IPS-18c (cell line): Measurements from ENCODE around the gene AARSD1.
"Not testable (repeated sequence)": the region's sequence is repeated elsewhere in the genome, so short reads cannot be mapped to it uniquely, and the experiment has no call there.

Experiments used
- H3K4me3 ChIP-seq: 2 replicates; pipeline ENCODE4 v1.7.0; 2013; ENCODE audit warnings: low read depth, mild to moderate bottlenecking, low read length, moderate library complexity; ENCODE audit not compliant: insufficient read depth
- H3K9me3 ChIP-seq: one replicate; pipeline ENCODE4 v1.6.1; 2013; ENCODE audit warnings: mild to moderate bottlenecking, low read length, moderate library complexity; ENCODE audit not compliant: control insufficient read depth, insufficient read depth

The AARSD1 gene, protein sequence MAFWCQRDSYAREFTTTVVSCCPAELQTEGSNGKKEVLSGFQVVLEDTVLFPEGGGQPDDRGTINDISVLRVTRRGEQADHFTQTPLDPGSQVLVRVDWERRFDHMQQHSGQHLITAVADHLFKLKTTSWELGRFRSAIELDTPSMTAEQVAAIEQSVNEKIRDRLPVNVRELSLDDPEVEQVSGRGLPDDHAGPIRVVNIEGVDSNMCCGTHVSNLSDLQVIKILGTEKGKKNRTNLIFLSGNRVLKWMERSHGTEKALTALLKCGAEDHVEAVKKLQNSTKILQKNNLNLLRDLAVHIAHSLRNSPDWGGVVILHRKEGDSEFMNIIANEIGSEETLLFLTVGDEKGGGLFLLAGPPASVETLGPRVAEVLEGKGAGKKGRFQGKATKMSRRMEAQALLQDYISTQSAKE

GRCh38 chr17:42964161-42964932 lies at the start of gene AARSD1:
Gene AARSD1, minus strand, starts transcription at chr17:42964454. Its CDS starts 14 bp downstream, at chr17:42964440.
- H3K9me3 ChIP-seq, result no peaks in the 10 kb centered on the region
- peak within 1 kb of the TSS; percentile 66 for H3K4me3 ChIP-seq

DNA sequence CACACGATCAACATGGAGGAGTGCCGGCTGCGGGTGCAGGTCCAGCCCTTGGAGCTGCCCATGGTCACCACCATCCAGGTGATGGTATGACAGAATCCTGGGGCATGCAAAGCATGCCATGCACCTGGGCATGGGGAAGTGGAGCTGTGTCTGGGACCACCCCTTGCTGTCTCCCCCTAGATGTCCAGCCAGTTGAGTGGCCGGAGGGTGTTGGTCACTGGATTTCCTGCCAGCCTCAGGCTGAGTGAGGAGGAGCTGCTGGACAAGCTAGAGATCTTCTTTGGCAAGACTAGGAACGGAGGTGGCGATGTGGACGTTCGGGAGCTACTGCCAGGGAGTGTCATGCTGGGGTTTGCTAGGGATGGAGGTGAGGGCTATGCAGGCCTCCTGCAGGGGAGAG lies 49.0 kb upstream of the AARSD1 start:
- Histone ChIP-seq H3K9me3 (no peaks in the 10 kb centered on the region), H3K4me3 (no peak overlapping the region)

DNA sequence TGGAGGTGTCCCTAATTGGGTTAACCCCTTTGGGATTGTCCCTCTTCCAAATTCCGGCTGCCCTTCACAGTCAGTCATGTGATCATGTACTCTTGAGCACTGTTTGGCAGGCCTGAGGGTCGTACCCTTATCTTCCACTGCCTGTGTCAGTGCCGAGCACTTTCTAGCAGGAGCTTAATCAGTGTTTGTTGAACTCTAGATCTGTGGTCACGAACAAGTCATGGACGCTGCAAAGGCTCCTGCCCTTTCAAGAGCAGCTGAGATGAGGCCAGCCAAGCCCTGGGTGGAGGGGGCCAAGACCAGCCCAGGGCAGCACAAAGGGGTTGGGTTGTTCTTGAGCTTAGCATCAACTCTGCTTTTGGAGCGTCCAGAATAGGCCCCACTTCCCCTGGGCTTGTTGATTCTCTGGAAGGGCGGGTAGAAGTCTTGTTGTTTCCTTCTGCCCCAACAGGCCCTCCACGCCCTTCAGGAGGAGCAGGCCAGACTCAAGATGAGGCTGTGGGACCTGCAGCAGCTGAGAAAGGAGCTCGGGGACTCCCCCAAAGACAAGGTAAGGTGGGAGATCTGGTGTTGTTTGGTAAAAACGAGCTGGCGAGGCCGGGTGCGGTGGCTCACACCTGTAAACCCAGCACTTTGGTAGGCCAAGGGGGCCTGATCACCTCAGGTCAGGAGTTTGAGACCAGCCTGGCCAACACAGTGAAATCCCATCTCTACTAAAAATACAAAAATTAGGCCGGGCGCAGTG lies 47.6 kb upstream of the AARSD1 start:
- Histone ChIP-seq H3K9me3 (no peaks in the 10 kb centered on the region), H3K4me3 (no peak overlapping the region)

DNA sequence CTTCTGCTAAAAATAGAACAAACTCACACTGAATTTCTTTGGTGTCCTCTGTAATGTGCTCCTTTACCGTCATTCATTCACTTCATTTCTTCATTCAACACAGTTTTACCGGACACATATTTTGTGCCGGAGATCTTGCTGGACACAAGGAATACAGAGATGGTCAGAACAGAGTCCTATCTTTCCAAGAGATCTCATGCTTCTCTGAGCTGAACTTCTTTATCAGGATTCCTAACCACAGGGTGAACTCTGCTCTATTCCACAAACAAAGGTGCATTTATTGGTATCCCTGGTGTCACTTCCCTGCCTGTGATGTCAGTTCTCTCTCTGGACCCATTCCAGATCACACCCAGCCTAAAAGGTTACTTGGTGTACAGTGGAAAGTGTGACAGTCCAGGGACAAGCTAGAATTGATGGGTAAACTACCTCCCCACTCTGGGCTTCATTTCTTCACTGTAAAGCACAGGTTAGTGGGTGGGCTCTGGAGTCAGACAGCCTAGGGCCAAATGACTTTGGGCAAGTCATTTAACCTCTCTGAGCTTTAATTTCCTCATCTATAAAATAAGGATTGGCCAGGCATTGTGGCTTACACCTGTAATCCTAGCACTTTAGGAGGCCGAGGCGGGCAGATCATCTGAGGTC lies 46.5 kb upstream of the AARSD1 start:
- Histone ChIP-seq H3K4me3 (no peak overlapping the region), H3K9me3 (no peaks in the 10 kb centered on the region)

- Histone ChIP-seq H3K4me3 (peak within 1 kb of the TSS; percentile 42), H3K9me3 (no peaks in the 10 kb centered on the region)
Measured at GRCh38 chr17:43006639-43007551, 42.6 kb upstream of the AARSD1 start, which contains the start of gene IFI35. Gene IFI35, plus strand, starts transcription at chr17:43006784. Its CDS starts 164 bp downstream, at chr17:43006948.

DNA sequence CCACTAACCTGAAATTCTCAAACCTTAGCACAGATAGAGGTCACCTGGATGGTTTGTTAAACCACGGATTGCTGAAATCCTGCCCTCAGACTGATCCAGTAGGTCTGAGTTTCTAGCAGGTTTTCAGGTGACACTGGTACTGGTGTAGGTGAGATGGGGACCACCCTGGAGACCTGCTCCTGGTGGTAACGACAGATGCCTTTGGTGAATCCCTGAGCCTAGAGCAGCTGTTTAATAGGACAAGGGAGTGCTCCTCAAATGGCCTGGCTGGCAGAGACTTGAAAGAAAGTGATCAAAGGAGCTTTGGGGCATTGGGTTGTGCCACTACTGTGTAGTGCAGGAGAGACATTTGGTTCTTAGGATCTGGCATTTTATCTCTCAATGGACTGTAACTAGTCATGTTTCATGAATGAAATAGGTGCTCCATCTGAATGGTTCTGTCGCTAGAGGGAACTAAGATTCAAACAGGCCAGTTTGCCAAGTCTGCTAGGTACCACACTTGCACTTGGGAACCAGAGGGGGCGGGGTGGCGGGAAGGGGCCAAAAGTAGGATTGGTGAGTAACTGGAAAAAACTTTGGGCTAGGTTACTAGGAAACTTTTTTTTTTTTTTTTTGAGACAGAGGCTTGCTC lies 39.4 kb upstream of the AARSD1 start:
- Histone ChIP-seq H3K9me3 (peaks cover 2% of the 10 kb centered on the region), H3K4me3 (no peak overlapping the region)

GRCh38 chr17:43000894-43001293 lies 36.6 kb upstream of the AARSD1 start:
- not testable (repeated sequence) for H3K4me3 ChIP-seq, H3K9me3 ChIP-seq

DNA sequence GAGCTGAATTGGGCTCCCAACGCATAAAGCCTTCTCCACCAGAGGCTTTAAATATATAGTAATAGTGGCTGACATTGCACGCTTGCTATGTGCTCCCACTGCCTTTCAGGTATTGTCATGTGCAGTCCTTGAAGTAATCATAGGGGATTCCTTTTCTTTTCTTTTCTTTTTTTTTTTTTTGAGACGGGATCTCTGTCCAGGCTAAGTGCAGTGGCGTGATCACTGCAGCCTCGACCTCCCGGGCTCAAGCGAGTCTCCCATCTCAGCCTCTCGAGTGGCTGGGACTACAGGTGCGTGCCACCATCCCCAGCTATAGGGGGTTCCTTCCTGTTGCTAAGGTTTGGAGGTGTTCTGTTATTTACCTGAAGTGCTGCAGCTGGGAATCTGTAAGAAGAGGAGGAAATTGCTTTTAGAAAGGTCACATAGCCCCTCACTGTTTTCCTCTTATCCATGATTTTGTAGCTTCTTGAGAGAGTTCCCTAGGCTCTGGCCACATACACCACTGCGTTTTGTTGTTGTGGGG lies 34.8 kb upstream of the AARSD1 start:
- peak overlapping the region; percentile 99 for H3K4me3 ChIP-seq
- peaks cover 2% of the 10 kb centered on the region for H3K9me3 ChIP-seq

- peak within 1 kb of the TSS; percentile 99 for H3K4me3 ChIP-seq
- H3K9me3 ChIP-seq, result peaks cover 2% of the 10 kb centered on the region
Measured at GRCh38 chr17:42997984-42998938, 34.0 kb upstream of the AARSD1 start, which contains the start of gene RPL27. Gene RPL27, plus strand, starts transcription at chr17:42998419. Its CDS starts 332 bp downstream, at chr17:42998751.

DNA sequence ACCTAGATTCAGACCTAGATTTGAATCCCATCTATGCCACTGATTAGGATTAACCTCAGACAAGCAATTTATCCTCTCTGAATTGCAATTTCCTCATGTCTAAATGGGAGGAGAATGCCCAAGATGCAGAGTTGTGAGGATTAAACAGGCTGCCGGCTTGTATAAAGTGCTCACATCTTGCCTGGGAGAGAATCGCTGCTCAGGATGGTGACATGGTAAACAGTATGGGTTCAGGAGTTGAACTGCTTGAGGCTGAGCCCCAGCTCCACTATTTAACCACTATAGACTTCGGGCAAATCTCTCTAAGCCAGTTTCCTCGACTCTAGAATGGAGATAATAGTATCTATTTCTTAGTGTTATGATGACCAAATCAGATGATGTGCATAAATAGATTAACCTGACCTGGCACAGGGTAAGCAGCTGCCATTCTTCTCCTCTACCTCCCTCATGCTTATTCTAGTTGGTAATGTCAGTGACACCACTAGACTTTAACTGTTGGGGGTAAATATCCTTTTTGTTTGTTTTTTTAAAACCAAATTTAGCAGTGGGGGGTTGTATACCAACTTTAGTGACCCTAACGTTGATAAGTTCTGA lies 33.2 kb upstream of the AARSD1 start:
- peaks cover 2% of the 10 kb centered on the region for H3K9me3 ChIP-seq
- H3K4me3 ChIP-seq, result peak overlapping the region; percentile 43

DNA sequence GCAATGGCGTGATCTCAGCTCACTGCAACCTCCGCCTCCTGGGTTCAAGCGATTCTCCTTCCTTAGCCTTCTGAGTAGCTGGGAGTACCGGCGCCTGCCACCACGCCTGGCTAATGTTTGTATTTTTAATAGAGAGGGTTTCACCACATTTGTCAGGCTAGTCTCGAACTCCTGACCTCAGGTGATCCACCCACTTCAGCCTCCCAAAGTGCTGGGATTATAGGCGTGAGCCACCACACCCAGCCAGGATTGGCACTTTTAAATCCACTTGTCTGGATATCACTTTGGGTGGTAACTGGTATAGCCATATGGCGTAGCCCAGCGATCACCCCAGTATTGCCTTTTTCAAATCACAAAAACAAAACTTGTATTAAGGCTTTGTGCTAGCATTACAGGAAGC lies 29.7 kb upstream of the AARSD1 start:
- H3K4me3 ChIP-seq, H3K9me3 ChIP-seq: not testable (repeated sequence)

DNA sequence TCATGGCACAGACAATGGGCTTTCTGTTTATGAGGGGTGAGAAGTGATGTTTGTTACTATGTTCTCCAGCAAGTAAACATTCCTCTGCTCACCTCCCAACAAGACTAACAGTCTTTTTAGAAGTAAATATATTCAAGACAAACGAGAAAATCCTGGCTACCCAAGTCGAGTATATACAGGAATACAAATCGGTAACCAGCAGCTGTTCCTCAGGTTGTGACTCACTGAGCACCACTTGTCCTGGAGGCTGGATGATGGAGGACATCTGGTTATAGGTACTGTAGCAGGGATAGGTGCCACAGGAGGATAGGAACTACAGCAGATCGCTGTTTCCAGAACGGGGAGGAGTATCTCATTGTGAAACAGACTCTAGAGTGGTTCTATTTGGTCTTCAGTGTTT lies 28.6 kb upstream of the AARSD1 start:
- H3K4me3 ChIP-seq, result no peak overlapping the region
- no peaks in the 10 kb centered on the region for H3K9me3 ChIP-seq

DNA sequence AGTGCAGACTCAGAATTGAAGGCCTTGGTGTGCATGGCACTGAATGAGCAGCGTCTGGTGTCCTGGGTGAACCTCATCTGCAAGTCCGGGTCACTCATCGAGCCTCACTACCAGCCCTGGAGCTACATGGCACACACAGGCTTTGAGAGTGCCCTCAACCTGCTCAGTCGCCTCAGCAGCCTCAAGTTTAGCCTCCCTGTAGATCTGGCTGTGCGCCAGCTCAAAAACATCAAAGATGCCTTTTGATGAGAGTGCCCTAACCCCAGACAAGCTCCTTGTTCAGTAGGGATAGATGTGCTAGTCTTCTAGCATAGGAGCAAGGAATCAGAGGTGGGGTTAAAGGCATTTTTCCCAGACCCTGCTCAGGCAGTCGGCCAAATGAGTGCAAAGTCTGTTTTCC lies 27.2 kb upstream of the AARSD1 start:
- H3K9me3 ChIP-seq, result no peaks in the 10 kb centered on the region
- H3K4me3 ChIP-seq, result no peak overlapping the region
